GM12874 (cell line): ENCODE results near the gene CNPPD1.

Source experiments
- TF ChIP-seq, protein P1 (sequence below): IDR thresholded peaks from 2 replicates; pipeline ENCODE4 v1.5.1; 2011; ENCODE audit warnings: low read depth, mild to moderate bottlenecking, control low read depth, low read length, moderate library complexity; ENCODE audit not compliant: insufficient read depth

CNPPD1 gene

DNA sequence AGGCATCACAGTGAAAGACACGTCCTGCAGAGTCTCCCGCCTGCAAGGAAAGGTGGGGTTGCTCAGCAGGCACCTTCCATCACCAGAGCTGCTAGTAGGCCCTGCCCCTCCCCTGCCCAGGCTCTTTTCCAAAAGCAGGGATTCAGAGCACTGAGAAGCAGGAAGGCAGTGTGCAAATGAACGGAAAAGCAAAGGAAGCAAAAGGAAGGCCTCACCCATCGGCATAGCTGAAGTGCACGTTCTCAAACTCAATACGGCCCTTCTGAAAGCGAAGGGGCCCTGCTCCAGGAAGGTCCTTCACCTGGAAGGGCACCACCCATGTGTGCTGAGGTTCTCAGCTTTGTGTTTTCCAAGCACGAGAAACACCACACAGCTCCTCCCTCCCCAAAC lies 36.3 kb upstream of the CNPPD1 start:
- TF ChIP-seq, protein P1, sequence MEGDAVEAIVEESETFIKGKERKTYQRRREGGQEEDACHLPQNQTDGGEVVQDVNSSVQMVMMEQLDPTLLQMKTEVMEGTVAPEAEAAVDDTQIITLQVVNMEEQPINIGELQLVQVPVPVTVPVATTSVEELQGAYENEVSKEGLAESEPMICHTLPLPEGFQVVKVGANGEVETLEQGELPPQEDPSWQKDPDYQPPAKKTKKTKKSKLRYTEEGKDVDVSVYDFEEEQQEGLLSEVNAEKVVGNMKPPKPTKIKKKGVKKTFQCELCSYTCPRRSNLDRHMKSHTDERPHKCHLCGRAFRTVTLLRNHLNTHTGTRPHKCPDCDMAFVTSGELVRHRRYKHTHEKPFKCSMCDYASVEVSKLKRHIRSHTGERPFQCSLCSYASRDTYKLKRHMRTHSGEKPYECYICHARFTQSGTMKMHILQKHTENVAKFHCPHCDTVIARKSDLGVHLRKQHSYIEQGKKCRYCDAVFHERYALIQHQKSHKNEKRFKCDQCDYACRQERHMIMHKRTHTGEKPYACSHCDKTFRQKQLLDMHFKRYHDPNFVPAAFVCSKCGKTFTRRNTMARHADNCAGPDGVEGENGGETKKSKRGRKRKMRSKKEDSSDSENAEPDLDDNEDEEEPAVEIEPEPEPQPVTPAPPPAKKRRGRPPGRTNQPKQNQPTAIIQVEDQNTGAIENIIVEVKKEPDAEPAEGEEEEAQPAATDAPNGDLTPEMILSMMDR: no peak

DNA sequence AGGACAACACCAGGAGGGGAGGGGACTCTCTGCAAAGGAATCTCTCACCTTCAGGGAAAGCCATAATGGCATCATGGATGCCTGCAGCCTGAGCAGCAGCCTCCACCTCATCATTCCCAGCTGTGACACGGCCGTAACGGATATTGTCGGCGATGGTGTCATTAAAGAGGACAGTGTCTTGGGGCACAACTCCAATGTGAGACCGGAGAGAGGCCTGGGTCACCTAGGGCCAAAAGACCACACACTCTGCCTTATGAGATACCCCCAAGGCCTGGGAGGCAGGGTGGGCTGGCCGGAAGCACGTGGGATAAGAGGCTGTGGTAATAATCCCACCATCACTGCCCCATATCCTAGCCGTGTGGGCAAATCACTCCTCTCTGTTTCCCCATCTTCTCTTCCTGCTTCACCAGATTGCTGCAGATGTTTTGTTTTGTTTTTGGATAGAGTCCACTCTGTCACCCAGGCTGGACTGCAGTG lies 34.2 kb upstream of the CNPPD1 start:
- TF ChIP-seq, protein P1: no peak

DNA sequence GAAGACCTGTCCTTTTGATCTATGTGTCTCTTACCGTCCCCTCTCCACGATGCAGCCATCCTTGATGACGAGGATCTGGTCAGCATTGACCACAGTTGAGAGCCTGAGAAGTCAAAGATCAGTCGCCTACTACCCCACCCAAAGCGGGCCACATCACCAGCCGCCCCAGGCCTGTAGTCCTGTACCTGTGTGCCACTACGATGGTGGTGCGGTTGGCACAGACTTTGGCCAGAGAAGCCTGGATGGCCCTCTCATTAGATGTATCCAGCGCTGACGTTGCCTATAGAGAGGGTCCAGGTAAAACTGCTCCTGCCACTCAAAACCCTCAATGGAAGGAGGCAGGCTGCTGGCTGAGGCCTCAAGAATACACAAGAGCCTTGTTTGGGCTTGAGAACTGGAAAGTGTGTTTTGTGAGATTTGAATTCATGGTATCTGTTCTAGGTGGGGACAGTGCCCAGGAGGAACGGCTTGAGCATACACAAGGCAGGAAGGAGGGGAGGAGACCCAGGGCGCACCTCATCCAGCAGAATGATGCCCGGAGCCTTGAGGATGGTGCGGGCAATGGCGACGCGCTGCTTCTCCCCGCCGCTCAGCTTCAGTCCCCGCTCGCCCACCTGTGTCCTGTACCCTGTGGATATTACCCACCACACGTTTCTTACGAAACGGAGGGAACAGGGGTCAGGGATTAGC lies 33.6 kb upstream of the CNPPD1 start:
- TF ChIP-seq, protein P1: no peak

DNA sequence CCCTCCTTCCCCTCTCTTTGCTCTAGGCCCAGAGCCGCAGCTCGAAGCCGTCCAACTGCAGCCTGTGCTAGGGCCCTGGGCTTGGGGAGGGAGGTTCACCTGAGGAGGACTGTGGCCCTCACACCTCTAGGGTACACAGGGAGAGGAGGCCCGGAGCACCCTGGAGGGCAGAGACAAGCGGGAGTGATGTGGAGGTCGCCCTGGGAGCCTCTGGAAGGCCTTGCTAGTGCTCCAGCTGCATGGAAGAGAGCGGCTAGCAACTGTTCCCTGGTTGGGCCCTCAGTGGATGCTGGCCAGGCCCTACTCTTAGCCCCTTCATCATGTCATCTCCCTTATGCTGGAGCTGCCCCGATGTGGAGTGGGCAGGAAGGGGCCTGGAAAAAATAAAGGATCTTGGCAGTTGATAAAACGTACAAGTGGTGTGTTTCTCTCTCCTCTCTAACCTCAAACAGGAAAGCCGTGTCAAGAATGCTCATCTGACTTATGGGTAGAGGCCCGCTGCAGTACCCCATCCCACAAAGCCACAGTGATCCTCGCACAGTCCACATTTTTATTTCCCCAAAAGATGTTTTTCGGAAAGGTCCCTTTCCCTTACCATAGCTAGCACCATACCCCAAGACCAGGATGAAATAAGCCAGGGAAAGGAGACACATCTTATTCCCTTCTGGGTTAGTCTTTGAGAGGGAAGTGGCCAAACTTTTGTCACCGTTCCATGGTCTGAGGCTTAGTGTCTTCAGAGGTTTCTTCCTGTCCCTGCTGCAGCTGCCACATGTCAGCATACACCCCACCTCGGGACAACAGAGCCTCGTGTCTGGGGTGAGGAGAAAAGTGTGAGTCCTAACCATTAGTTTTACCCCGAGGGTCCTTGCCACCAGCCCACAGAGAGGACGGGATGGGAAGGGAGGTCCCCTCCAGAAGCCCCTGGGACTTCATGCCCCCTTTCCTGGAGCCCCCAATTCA lies 32.8 kb upstream of the CNPPD1 start:
- TF ChIP-seq, protein P1: no peak

DNA sequence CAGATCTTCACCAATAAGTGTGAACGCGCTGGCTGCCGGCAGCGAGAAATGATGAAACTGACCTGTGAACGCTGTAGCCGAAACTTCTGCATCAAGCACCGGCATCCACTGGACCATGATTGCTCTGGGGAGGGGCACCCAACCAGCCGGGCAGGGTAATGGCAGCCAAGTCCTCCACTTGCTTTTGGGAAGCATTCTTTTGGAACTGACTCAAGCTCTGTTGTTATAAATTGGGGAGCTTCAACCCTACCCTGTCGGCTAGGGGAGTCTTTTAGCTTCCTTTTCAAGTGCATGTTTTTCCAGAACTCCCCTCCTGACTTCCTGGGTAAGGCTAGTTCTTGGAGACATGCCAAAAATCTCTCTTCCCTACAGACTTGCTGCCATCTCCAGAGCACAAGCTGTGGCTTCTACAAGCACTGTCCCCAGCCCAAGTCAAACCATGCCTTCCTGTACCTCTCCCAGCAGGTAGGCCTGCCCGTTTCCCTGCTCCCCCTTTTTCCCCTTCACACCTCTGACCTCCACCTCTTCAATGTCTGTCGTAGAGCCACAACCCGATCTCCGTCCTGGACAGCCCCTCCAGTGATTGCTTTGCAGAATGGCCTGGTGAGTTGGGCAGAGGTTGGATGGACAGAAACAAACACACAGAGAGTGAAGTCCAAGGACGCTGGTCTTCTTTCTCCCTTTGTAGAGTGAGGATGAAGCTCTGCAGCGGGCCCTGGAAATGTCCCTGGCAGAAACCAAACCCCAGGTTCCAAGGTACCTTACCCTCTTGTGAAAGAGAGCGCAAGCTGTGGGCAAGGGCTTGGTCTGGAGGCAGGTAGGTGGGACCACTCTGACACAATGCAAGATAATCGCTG lies 31.4 kb upstream of the CNPPD1 start:
- TF ChIP-seq, protein P1: no peak

DNA sequence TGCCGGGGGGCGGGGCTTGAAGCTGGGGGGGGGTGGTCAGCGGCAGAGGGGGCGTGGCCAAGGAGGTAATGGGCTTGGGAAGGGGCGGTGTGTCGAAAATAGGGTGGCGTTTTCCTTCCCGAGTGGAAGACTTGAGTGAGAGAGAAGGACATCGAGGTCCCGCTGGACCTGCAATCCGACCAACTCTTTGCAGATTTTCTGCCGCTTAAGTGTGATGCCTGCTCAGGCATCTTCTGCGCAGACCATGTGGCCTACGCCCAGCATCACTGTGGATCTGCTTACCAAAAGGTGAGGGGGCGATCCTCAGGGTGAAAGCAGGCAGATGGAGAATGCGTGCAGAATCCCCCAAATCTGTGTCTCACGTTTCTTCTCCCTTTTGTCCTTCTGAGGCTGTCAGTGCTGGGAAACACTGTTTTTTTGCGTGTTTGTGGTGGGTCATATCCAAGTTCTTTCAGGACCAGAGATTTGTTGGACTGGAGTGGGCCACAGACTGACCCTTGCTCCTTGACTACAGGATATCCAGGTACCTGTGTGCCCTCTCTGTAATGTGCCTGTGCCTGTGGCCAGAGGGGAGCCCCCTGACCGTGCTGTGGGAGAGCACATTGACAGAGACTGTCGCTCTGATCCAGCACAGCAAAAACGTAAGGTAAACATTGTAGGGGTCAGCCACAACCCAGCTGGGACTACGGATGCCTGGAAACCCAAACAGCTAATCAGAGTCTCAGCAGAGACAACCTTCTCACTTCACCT lies 30.6 kb upstream of the CNPPD1 start:
- TF ChIP-seq, protein P1: no peak
